Endothelial cell (in vitro differentiated cells): ENCODE results near the gene SPOCK1. TPM values are rescaled to one million over a fixed set of nuclear protein-coding genes. Genes with fewer than 3 reads are reported as not detected.

ENCODE experiments used
- DNase-seq: peaks from one replicate; pipeline ENCODE4 v3.0.0; 2021; ENCODE audit warnings: low spot score
- H3K27ac Mint-ChIP-seq: one replicate; pipeline ENCODE4 v1.8.0; 2021; ENCODE audit warnings: mixed read lengths, inconsistent platforms; ENCODE audit not compliant: unreplicated experiment
- H3K27me3 Mint-ChIP-seq: one replicate; pipeline ENCODE4 v1.8.0; 2021; ENCODE audit warnings: mild to moderate bottlenecking, moderate library complexity, mixed read lengths, inconsistent platforms; ENCODE audit not compliant: unreplicated experiment
- H3K36me3 Mint-ChIP-seq: one replicate; pipeline ENCODE4 v1.8.0; 2021; ENCODE audit warnings: mild to moderate bottlenecking, low read depth, mixed read lengths, inconsistent platforms; ENCODE audit not compliant: unreplicated experiment
- H3K4me1 Mint-ChIP-seq: one replicate; pipeline ENCODE4 v1.8.0; 2021; ENCODE audit warnings: mild to moderate bottlenecking, mixed read lengths, inconsistent platforms; ENCODE audit not compliant: unreplicated experiment
- H3K4me3 Mint-ChIP-seq: one replicate; pipeline ENCODE4 v1.8.0; 2021; ENCODE audit warnings: mild to moderate bottlenecking, mixed read lengths, inconsistent platforms; ENCODE audit not compliant: unreplicated experiment
- H3K9me3 Mint-ChIP-seq: one replicate; pipeline ENCODE4 v1.8.0; 2021; ENCODE audit warnings: mixed read lengths, inconsistent platforms; ENCODE audit not compliant: unreplicated experiment
- CTCF ChIP-seq: fragments of 200-600 bp; sonication (generic); IDR thresholded peaks from one replicate; pipeline ENCODE4 v1.5.0; 2021; ENCODE audit warnings: antibody characterized with exemption; ENCODE audit not compliant: unreplicated experiment
- total RNA-seq: library from RNA; stranded (reverse); fragmentation: NEBNext Ultra II Directional; extraction: Animal tissue kit (Norgen Biotek cat#: 25700); gene quantifications from one replicate; pipeline ENCODE4 v1.2.1, GENCODE V29; 2021; ENCODE audit not compliant: unreplicated experiment

The SPOCK1 gene
- total RNA-seq, 1 donor from 2014 or later = 8.7 TPM

DNA sequence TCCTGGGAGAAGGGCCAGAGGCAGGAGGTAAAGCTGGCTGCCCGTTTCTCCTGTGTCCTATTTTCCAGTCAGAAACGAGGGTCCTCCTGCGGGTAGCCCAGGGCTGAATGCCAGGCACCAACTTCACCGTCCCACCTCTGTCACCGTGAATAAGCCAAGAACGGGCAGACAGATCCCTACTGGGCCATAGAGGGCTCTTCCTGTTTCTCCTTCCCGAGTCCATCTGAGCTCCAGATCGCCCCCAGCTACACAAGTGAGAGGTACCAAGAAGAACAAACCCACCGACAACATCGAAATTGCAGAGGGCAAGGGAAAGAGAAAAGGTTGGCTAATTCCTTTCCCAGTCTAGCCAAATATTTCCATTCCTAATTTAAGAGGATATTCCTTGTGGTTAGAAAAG, 93.7 kb downstream of the SPOCK1 start:
- peaks cover 1% of the 10 kb centered on the region for H3K27me3 Mint-ChIP-seq
- no peak for DNase-seq
- no peak overlapping the region for H3K4me3 Mint-ChIP-seq
- H3K9me3 Mint-ChIP-seq = no peaks in the 10 kb centered on the region
- peaks cover 7% of the 10 kb centered on the region for H3K4me1 Mint-ChIP-seq
- no peak for TF ChIP-seq CTCF
- no peak overlapping the region for H3K27ac Mint-ChIP-seq
- no peaks in the 10 kb centered on the region for H3K36me3 Mint-ChIP-seq

DNA sequence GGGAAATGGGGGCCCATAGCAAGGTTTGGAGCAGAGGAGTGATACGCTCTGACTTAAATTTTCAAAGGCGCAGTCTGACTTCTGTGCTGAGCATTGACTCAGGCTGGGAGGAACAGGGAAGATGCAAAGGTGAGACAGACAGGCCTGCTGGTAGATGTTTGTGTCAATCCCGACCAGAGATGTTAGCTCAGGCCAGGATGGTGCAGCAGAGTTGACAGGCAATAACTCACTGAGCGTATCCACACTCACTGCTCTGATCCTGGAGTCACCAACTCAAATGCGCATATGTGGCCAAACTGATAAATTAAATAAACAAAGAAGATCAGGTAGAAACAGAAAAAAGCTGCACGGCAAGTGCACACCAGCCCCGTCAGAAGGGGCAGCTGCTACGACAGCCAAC, 95.3 kb downstream of the SPOCK1 start:
- no peak for DNase-seq
- Mint-ChIP-seq H3K4me3 (no peak overlapping the region), H3K4me1 (peaks cover 7% of the 10 kb centered on the region), H3K27me3 (peaks cover 1% of the 10 kb centered on the region), H3K9me3 (no peaks in the 10 kb centered on the region), H3K27ac (no peak overlapping the region), H3K36me3 (no peaks in the 10 kb centered on the region)
- no peak for TF ChIP-seq CTCF

GRCh38 chr5:137402436-137403187, 96.5 kb downstream of the SPOCK1 start:
- Mint-ChIP-seq H3K36me3 (no peaks in the 10 kb centered on the region), H3K9me3 (no peaks in the 10 kb centered on the region), H3K27ac (no peak overlapping the region), H3K4me1 (peaks cover 5% of the 10 kb centered on the region), H3K4me3 (no peak overlapping the region), H3K27me3 (peaks cover 1% of the 10 kb centered on the region)
- TF ChIP-seq CTCF = no peak
- DNase-seq = no peak

GRCh38 chr5:137401946-137402345, 97.2 kb downstream of the SPOCK1 start:
- no peak overlapping the region for H3K27ac Mint-ChIP-seq
- no peak for TF ChIP-seq CTCF
- H3K4me1 Mint-ChIP-seq = no peaks in the 10 kb centered on the region
- no peak for DNase-seq
- peaks cover 1% of the 10 kb centered on the region for H3K27me3 Mint-ChIP-seq
- H3K9me3 Mint-ChIP-seq = no peaks in the 10 kb centered on the region
- H3K36me3 Mint-ChIP-seq = no peaks in the 10 kb centered on the region
- no peak overlapping the region for H3K4me3 Mint-ChIP-seq

GRCh38 chr5:137400571-137400970, 98.6 kb downstream of the SPOCK1 start:
- no peaks in the 10 kb centered on the region for H3K4me1 Mint-ChIP-seq
- no peak overlapping the region for H3K4me3 Mint-ChIP-seq
- no peak overlapping the region for H3K27ac Mint-ChIP-seq
- H3K36me3 Mint-ChIP-seq = no peaks in the 10 kb centered on the region
- H3K9me3 Mint-ChIP-seq = no peaks in the 10 kb centered on the region
- H3K27me3 Mint-ChIP-seq = peaks cover 1% of the 10 kb centered on the region
- no peak for DNase-seq
- no peak for TF ChIP-seq CTCF
